Iris pigment epithelial cell (primary cell): Measurements from ENCODE around the gene TP53BP1.
"Not testable (repeated sequence)": the region's sequence is repeated elsewhere in the genome, so short reads cannot be mapped to it uniquely, and the experiment has no call there.

Experiments used
- DNase-seq: peaks from one replicate; pipeline ENCODE4 v3.0.0-alpha.2; 2011; ENCODE audit warnings: low read depth

Gene TP53BP1

GRCh38 chr15:43412096-43412495 is 80.9 kb downstream of the TP53BP1 start:
- DNase-seq = no peak

- peak; percentile 80 for DNase-seq
Measured at GRCh38 chr15:43410572-43411214, 82.3 kb downstream of the TP53BP1 start.

GRCh38 chr15:43408789-43409188 is 84.2 kb downstream of the TP53BP1 start:
- DNase-seq = no peak

- no peak for DNase-seq
Measured at GRCh38 chr15:43406808-43407207, 86.1 kb downstream of the TP53BP1 start.

- DNase-seq = no peak
Measured at GRCh38 chr15:43406189-43406588, 86.8 kb downstream of the TP53BP1 start.

- no peak for DNase-seq
Measured at GRCh38 chr15:43404130-43404529, 88.8 kb downstream of the TP53BP1 start.

- no peak for DNase-seq
Measured at GRCh38 chr15:43403616-43404015, 89.3 kb downstream of the TP53BP1 start.

GRCh38 chr15:43402255-43402654 is 90.7 kb downstream of the TP53BP1 start:
- no peak for DNase-seq

- not testable (repeated sequence) for DNase-seq
Measured at GRCh38 chr15:43393592-43393991, 99.4 kb downstream of the TP53BP1 start.

GRCh38 chr15:43390723-43391122 is 102.2 kb downstream of the TP53BP1 start:
- DNase-seq = peak; percentile 74

- DNase-seq = peak; percentile 67
Measured at GRCh38 chr15:43383070-43383469, 109.9 kb downstream of the TP53BP1 start.

- DNase-seq = no peak
Measured at GRCh38 chr15:43382310-43382709, 110.6 kb downstream of the TP53BP1 start.

- DNase-seq = no peak
Measured at GRCh38 chr15:43378601-43379000, 114.4 kb downstream of the TP53BP1 start.

- peak; percentile 44 for DNase-seq
Measured at GRCh38 chr15:43376017-43376705, 116.8 kb downstream of the TP53BP1 start.

GRCh38 chr15:43370975-43371974 is 121.7 kb downstream of the TP53BP1 start, which contains the start of the genes TUBGCP4 and ZSCAN29:
Gene TUBGCP4, plus strand, starts transcription at chr15:43371101. Its CDS starts 254 bp downstream, at chr15:43371355.
Gene ZSCAN29, minus strand, starts transcription at chr15:43371043. Its CDS starts 1,130 bp downstream, at chr15:43369913.
- peak; percentile 57 for DNase-seq

- peak; percentile 36 for DNase-seq
Measured at GRCh38 chr15:43370310-43370974, 122.5 kb downstream of the TP53BP1 start.

- peak; percentile 2 for DNase-seq
Measured at GRCh38 chr15:43361313-43361903, 131.5 kb downstream of the TP53BP1 start.

- no peak for DNase-seq
Measured at GRCh38 chr15:43360821-43361220, 132.1 kb downstream of the TP53BP1 start.
